Esophagus squamous epithelium (tissue), 4 donors: Measurements from ENCODE around the gene GRID2.

Experiments
- POLR2A ChIP-seq, 4 donors: fragments of 450-650 bp; IDR thresholded peaks; one replicate each; pipeline ENCODE4 v1.6.1; 2017; ENCODE audit warnings: antibody characterized with exemption in 4 of 4, mild to moderate bottlenecking in 4 of 4, moderate library complexity in 3 of 4
- TF ChIP-seq, protein P1 (sequence below), 6 experiments: fragments of 450-650 bp in 4 of 6; fragments of 200-600 bp in 2 of 6; sonication (generic) in 2 of 6; IDR thresholded peaks; one replicate each; pipeline ENCODE4 v1.5.1; 2016 to 2019; ENCODE audit warnings: antibody characterized with exemption in 6 of 6, mild to moderate bottlenecking in 4 of 6, moderate library complexity in 4 of 6

DNA sequence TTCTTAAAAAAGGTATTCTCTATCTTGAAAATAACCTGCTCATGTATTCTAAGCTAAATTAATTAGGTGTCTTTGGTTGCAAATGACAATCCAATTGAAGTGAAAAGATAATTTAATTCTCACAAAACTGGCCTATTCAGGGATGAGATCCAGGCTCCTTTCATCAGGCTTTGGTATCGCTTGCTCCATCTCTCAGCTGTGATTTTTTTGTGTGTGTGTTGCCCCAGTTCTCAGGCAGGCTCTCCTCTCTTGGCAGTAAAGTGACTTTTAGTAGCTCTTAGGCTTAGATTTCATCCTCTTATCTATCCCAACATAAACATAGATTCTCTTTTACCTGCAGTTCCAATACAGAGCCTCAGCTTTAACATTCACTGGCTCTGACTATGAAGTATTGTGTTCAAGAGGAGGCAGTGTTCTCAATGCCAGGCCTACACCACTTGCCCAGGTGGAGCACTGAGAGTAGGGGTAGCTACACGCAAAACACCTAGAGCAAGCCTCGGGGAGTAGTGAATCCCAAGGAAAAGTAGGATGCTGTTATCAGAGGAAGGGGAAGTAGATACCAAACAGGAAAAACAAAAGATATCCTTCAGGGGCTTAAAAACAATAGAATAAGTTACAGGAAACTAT is 1132.3 kb downstream of the GRID2 start:
- TF ChIP-seq, protein P1, sequence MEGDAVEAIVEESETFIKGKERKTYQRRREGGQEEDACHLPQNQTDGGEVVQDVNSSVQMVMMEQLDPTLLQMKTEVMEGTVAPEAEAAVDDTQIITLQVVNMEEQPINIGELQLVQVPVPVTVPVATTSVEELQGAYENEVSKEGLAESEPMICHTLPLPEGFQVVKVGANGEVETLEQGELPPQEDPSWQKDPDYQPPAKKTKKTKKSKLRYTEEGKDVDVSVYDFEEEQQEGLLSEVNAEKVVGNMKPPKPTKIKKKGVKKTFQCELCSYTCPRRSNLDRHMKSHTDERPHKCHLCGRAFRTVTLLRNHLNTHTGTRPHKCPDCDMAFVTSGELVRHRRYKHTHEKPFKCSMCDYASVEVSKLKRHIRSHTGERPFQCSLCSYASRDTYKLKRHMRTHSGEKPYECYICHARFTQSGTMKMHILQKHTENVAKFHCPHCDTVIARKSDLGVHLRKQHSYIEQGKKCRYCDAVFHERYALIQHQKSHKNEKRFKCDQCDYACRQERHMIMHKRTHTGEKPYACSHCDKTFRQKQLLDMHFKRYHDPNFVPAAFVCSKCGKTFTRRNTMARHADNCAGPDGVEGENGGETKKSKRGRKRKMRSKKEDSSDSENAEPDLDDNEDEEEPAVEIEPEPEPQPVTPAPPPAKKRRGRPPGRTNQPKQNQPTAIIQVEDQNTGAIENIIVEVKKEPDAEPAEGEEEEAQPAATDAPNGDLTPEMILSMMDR (IDR thresholded peaks at IDR 0.05) = no peak
- no peak for TF ChIP-seq POLR2A (IDR thresholded peaks at IDR 0.05)
